NOMO-1 (cell line): ENCODE data around the gene SPSB4.

ENCODE experiments used
- DNase-seq, 2 experiments: peaks; one replicate each; lab custom pipeline; 2025; ENCODE audit not compliant: unreplicated experiment in 2 of 2; lab: John Stamatoyannopoulos, UW

SPSB4 gene

DNA sequence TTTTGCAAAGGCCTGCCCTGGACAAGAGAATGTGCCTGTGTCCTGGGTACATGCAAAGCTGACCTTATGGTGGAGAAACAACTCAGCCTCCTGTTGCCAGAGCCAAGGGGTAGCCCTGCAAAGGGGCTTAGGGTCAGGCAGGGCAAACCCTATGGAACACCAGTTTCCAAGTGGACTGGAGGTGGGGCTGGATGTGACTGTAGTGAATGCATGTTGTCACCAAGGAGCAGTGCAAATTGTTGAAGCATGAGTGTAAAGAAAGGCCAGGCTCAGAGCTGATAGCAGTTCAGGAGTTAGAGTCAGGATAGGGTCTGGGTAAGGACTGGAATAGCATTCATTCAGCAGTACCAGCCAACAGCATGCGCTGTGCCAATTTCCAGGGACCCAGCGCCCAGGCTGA, 97.6 kb downstream of the SPSB4 start:
- no peak for DNase-seq

DNA sequence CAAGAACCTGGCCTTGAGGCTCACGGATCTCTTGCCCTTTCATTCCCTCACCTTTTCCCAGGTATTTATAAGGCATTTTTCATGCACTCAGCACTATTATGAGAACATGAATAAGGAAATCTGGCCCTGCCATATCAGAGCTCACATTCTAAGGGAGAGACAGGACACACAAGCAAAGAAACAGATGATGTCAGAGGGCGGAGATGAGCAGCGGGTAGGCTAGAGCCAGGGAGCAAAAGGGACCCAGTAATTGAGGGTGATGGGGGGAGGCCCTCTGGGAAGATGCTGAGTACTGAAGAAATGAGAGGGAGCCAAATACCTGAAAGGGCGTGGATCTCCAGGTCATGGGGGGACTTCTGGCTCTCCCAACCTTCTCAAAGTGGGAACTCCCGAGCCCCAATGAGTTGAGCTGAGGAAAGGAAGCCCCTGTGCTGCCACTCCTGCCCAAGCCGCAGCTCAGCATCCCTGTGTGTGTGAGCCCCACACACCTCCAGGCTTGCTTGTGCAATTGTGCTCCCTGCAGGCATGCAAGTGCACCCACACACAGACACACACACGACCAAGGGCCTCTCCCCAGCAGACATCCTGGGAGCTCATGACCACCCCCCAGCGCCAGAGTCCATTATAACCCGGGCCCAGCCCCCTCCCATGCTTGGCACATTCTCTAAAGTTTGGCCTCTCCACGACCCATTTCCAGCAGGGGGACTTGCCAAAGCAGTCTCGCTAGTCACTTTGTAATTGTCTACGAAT, 99.1 kb downstream of the SPSB4 start:
- DNase-seq: no peak

DNA sequence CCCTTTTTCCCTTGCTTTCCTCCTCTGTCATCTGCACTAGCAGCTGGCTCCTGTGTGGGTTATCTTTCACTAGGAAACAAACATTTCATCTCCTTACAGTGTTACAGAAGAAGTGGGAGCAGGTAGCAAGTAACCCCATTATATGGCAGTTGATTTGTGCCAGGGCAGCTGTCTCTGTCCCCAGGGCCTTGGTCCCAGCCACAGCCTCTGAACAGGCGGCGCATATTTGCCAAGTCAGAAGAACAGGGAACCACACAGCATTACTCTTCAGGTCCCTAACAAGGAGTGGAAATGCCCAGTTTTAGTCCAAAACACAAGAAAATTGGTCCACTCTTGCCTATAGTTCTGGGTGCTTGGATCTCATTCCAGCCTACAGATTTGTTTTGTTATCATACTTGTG, 99.8 kb downstream of the SPSB4 start:
- DNase-seq: no peak

DNA sequence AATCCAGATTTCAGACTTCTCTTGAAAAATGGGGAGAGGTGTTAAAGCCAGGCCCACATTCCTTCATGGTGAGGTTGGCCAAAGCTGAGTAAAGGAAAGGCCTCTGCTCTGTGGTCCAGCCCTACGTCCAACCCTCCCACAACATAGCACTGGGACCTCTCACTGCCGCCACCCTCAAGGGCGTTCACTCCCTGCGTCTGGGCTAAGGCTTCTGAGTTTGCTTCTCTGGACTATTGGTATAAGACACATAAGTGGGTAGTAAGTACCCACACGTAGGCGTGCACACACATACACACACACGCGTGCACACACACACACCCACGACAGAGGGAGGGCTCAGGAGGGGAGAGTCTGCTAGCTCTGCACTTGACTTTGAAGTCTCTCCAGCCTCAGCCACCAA, 100.3 kb downstream of the SPSB4 start:
- DNase-seq: no peak

DNA sequence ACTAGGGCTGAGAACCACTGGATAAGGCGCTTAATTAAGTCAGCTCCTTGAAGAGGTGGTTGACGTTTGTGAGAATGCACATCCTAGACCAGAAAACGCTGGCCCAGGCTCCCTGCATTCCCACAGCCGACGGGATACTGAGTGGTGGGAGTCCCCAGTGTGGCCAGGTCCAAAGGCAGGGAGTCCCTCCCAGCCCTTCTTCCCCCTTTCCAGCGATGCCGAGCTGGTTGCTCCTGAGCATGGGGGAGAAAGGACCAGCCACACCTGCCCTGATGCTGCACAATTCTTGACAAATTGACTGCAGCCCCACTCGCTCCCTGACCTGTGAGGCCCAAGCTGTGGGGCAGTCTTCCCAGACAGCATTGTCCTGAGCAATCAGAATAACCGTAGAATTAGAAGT, 101.0 kb downstream of the SPSB4 start:
- no peak for DNase-seq

DNA sequence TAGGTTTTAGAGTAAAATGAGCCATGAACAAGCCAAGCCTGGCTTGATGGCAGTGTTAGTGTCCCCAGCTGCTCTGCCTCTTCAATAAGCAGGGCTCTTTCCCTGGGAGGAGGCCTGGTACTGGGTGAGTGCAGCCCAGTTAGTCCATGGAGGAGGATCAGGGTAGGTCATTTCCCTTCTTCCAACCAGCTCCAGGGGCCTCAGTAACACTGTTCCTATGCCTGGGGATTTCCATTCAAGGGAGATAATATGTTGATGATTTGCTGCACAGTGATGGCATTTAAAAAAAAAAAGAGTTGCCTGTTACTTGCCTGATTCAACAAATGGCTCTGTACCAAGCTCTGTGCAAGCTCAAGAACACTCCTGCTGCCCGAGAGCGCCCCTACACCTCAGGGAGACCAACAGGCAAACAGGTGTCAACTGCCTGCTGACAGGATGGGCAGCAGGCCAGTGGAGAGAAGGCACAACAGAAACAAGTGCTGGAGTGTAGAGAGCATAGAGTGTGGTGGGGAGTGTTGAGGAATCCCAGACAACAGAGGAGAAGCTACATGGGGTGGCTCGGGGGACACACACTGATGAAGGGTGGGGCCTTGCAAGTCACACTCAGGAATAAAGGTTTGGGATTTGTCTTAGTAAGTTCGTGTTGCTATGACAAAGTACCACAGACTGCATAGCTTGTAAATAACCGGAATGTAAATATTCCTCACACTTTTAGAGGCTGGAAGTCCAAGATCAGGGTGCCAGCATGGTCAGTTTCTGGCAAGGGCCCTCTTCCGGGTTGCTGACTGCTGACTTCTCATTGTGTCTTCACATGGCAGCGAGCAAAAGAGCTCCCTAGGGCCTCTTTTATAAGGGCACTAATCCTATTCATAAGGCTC, 101.9 kb downstream of the SPSB4 start:
- DNase-seq: no peak

DNA sequence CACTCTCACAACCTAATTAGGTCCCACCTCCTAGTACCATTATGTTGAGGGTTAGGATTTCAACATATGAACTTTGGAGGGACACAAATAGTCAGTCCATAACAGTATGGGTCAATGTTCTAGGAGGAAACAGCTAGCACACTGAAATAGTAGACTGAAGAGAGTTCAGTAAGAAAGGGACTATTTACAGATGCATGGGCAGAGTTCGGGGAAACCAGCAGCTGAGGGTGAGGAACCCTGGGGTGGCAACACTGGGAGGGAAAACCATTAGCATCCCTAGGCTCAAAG, 102.5 kb downstream of the SPSB4 start:
- DNase-seq: no peak

DNA sequence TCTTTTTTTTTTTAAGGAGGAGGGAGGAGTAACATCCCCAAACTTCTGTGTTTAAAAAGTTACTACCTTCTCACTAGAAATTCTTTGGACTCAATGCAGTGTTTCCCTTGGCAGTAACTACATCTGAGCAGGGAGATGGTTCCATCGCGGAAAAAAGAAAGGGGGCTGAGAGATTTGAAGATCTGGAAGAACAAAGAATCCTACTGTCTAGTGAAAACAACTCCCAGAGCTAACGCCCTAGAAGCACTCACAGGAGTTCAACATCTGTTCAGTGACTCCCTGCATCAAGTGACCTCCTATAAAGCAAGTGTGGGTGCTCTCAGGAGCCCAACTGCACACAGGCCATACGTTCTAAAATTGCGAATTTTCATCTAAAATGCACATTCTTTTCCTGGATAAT, 113.7 kb downstream of the SPSB4 start:
- no peak for DNase-seq

DNA sequence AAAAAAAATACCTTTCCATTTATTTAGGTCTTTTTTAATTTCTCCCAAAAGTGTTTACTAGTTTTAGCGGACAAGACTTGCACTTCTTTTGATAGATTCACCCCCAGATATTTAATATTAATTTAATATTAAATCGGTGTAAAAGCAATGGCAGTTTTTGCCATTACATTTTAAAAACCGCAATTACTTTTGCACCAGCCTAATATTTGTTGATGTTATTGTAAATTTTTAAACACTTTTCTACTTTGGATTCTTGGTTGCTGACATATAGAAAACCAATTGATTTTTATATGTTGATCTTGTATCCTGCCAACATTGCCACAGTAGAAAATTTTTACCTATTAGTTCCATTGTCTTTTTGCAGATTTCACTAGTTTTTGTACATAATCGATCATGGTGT, 116.5 kb downstream of the SPSB4 start:
- DNase-seq: no peak

DNA sequence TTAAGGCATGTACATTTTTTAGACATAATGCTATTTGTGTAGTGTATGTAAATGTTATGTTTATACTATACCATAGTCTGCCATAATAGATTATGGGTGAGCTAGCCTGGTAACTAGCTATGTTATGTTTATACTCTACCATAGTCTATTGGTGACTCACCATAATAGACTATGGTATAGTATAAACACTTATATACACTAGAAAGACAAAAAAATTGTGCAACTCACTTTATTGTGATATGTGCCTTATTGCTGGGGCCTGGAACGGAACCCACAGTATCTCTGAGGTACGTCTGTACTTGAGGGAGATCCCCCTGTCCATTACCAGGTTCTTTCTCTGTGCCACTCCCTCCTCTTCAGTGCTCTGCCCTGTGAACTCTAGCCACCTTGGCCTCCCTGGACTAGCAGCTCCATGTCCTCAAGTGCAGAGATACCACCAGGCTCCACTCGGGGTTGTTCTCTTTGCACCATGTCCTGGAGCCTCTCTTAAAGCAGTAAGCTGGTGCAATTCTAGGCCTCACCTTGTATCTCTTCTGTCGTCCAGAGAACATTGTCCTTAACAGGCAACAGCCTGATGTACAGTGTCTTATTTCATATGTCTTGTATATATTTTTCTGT, 119.6 kb downstream of the SPSB4 start:
- no peak for DNase-seq

DNA sequence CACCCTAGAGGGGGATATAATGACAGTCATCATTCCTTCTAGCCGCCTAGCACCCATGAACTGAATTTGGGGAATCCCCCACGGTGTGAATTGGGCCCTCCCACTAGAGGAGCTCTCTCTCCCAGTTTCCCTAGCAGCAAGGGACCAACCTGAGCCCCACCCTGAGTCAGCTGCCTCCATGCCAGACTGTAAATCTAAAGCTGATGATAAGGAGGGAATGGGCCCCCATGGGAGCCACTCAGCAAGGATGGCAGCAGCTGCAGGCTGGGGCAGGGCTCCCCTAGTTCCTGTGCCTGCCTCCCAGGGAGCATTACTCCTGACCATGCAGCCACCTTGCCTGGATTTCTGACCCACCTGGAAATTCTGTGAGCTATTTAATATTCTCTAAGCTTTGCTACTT, 123.5 kb downstream of the SPSB4 start:
- DNase-seq: no peak

DNA sequence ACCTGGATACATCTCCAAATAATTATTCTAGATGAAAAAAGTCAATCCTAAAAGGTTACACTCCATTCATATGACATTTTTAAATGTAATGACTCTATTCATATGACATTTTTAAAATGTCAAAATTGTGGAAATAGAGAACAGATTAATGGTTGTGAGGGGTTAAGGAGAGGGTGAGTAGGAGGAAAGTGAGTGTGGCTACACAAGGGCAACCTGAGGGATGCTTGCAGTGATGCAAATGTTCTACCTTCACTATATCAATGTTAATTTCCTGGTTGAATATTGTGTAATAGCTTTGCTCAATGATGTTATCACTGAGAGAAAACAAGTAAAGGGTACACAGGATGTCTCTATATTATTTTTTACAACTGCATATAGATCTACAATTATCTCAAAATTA, 125.6 kb downstream of the SPSB4 start:
- no peak for DNase-seq

DNA sequence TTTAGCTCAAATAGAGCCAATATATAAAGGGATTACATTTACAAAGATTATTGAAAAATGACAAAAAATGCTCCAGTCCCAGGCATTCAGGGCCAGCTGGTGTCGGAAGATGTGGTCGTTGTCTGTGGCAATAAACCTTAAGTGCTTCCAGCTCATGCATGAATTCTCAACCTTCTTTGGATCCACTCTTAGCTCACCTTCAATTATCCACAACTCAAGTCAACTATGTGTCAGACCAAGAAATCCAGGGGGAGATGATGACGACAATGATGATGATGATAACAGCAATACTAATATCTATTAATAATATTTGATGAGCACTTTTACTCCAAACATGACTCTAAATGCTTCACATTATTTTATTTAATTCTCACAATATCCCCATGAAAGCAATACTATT, 126.9 kb downstream of the SPSB4 start:
- DNase-seq: no peak

DNA sequence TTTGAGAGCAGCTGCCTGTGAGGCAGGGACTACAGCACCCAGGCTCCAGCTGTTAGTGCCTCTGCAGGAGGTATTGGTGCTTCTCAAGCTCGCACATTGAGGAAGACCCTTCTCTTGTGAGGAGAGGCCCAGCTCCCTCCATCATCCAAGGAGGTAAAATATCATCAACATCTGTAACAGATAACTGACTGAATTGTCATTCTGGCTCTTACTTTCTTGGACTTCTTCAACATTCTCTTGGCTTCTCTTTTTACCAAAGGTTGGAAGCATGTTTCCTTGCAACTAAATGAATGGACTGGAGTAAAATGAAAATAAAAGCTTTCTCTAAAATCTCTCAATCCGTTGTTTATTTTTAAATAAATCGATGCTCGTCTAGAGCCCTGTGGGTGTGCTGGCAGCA, 127.4 kb downstream of the SPSB4 start:
- no peak for DNase-seq

DNA sequence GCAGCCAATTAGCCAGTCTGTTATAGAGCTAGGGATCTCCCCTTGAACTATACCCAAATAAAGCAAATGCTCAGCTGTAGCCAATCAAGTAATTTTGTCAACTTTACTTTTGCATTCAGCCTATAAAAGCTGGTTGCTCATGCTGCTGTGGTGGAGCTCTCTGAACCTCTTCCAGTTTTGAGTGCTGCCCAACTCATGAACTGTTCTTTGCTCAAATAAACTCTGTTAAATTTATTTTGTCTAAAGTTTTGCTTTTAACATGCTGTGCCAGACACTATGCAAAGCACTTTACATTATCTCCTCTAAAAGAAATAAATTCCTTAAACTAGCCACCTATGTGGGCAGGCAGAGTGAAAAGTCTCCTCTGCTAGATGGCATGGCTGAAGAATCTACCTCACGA, 128.8 kb downstream of the SPSB4 start:
- DNase-seq: no peak

DNA sequence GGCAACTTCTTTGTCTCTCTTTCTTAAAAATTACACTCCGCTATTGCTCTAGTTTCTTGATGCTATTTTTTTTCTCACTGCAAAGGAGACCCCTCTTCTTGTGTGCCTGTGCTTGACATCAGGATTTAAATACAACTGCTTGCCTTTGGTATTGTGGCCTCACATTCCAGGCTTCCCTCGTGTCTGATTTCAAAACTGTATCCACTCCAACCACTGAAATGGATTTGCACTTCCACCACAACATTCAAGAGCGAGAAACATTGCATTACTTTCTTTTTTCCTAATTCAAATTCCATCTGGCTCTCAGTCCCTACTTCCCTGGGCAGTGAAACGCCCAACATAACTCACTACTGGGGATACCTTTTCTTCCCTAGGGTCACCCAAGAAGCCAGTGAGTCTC, 130.0 kb downstream of the SPSB4 start:
- no peak for DNase-seq

DNA sequence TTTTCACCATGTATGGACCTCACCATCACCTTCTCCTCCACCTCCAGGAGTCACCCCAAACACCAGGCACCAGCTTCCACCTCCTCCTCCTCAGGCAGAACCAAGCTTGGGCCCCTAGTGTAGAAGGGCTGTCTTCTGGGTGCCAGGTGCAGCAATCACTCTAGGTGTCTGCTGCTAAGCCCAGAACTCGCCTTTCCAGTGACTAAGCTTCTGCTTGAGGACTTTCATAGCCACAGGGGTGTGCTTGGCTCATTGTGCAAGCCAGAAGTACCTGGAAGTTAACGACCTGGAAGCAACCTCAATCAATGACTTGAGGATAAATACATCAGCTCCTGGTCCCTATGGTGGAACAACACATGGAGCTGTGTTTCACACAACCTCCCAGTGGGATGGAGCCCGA, 130.7 kb downstream of the SPSB4 start:
- no peak for DNase-seq

DNA sequence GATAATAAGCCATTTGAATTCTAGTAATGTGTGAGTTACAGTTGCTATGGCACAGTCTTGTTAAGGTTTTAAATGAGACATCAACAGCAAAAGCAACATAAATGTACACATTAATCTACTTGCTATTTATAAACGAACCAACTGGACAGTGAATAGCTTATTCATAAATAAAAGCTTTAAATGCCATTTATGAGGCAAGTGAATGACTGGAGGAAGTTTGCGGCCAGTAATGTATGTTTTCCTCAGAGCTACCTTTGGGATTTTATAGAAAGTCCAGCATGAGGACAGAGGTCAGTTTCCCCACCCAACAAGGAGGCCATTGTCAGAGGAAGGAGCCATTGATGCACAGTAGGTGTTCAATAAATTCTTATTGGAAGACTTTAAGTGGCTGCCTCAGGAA, 132.5 kb downstream of the SPSB4 start:
- DNase-seq: no peak

DNA sequence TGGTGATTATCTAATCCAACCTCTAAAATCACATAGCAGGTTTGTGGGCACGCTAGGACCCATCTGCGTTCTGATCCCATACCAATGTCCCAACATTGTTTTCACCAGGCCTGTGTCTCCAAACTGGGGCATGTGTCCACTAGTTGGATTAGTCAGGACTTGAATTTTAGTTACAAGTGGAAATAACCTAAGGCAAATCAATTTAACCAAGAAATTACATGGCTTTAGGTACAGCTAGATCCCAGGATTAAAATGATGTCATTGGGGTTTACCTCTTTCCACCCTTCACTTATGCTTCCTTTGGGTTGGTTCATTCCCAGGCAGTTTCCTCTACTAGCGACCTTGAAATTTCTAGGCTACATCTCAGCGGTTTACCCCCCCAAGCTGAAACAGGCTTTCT, 133.3 kb downstream of the SPSB4 start:
- DNase-seq: no peak

DNA sequence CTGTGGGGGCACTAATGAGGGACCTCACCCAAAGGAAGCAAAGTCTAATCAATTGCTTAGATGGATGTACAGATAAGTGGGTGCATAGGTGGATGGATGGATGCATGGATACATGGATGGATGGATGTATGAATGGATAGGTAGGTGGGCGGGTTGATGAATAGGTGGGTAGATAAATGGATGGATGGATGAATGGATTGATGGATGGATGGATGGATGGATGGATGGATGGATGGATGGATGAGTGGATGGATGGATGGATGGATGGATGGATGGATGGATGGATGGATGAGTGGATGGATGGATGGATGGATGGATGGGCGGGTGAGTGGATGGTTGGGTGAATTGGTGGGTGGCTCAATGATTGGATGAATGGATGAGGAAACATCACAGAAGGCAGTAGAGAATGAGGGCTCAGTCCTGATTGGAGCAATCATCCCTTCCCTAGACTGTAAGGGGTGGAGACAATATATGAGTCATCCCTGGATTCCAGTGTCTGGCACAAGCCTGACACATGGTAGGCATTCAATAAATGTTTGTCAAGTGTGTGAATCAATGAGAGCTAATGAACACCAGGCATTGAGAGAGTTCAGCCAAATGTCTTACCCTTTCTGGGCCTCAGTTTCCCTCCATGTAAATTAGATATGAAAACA, 140.1 kb downstream of the SPSB4 start:
- no peak for DNase-seq

DNA sequence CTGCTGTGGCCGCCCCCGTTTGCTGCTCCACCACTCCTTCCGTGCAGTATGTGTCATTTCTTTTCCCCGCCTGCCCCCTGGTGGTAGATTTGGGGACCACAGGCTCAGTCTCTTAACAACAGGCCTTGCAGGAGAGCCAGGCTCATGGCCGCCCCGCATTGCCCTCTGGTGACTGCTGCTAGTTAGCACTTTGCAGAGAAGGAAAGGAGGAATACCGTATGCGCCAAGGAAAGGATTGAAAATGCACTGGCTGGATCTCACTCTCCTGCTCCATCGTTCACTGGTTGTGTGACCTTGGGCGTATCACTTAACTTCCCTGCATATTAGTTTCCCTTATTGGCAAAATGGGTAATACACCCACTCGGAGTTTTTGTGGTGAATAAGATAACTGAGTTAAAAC, 141.2 kb downstream of the SPSB4 start:
- peak; percentile 84 to 94 for DNase-seq
